Body of pancreas (tissue), 4 donors: ENCODE results near the gene GPBP1.

Experiments used
- CTCF ChIP-seq, 7 experiments: fragments of 450-650 bp in 4 of 7; fragments of 200-600 bp in 3 of 7; sonication (generic) in 3 of 7; IDR thresholded peaks; one replicate each; pipeline ENCODE4 v1.5.1; 2016 to 2019; ENCODE audit warnings: antibody characterized with exemption in 7 of 7
- POLR2A ChIP-seq, 3 donors: fragments of 450-650 bp; IDR thresholded peaks; one replicate each; pipeline ENCODE4 v1.6.1; 2016; ENCODE audit warnings: antibody characterized with exemption in 3 of 3, mild to moderate bottlenecking in 2 of 3

- TF ChIP-seq CTCF (IDR thresholded peaks at IDR 0.05) (no peak), POLR2A (IDR thresholded peaks at IDR 0.05) (no peak)
These were observed 137.4 kb downstream of the GPBP1 start for GRCh38 chr5:57311251-57311650.
